Measurements from ENCODE around the gene DNAH8.

DNA sequence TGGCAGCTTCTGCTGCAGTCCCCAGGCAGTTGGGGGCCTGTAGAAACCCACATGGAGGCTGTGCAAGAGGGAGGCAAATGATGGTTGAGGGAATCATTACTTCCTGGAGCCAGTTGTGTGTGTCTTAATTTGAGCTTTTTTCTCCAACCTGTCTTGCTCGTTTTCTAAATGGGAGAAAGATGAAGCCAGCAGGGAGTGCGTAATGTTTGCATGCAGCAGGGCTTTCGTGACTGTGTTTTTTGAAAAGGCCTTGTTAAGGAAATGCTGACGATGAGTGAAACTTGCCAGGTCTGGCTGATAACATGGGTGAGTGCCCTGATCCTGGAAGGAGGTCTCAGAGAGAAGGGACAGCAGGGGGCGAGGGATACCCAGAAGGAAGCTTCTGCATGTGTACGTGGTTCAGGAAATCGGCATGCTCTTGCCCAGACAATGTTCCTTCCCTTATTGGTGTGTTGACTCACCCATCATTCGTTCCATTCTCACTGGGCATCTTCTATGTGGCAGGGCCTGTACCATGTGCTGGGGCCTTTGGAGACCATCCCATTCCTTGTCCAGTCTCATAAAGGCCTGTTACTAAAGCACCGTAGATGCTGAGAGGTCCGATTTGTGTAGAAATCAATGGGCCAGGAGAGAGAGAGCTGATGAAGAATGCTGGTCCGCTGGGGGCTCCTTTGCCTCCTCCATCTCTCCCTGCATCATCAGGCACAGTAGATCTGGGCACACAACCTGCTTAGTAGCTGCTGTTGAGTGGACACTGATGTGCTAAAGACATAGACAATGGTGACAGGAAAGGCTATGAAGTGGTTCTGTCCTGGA lies 360.9 kb downstream of the DNAH8 start:
- no peak for TF ChIP-seq POLR2A (IDR thresholded peaks at IDR 0.05)
- TF ChIP-seq, protein P1, sequence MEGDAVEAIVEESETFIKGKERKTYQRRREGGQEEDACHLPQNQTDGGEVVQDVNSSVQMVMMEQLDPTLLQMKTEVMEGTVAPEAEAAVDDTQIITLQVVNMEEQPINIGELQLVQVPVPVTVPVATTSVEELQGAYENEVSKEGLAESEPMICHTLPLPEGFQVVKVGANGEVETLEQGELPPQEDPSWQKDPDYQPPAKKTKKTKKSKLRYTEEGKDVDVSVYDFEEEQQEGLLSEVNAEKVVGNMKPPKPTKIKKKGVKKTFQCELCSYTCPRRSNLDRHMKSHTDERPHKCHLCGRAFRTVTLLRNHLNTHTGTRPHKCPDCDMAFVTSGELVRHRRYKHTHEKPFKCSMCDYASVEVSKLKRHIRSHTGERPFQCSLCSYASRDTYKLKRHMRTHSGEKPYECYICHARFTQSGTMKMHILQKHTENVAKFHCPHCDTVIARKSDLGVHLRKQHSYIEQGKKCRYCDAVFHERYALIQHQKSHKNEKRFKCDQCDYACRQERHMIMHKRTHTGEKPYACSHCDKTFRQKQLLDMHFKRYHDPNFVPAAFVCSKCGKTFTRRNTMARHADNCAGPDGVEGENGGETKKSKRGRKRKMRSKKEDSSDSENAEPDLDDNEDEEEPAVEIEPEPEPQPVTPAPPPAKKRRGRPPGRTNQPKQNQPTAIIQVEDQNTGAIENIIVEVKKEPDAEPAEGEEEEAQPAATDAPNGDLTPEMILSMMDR (IDR thresholded peaks at IDR 0.05 in 8 of 11, conservative IDR thresholded peaks at IDR 0.05 in 3 of 11) = no peak

All from spleen (tissue), 7 donors.